OCI-LY3 (cell line): ENCODE measurements around the gene PCSK4.

Experiments used
- CTCF ChIP-seq: fragments of 200-600, 300-600 bp; sonication (generic); IDR thresholded peaks from 2 replicates; pipeline ENCODE4 v1.5.1; 2014; ENCODE audit warnings: antibody characterized with exemption, low read length, low read depth
- EZH2phosphoT487 ChIP-seq: fragments of 200-600 bp; shearing (Covaris generic); IDR thresholded peaks from 2 replicates; pipeline ENCODE4 v1.6.1; 2018; ENCODE audit warnings: antibody characterized with exemption, mixed run types, low read depth

- no peak for TF ChIP-seq CTCF
- TF ChIP-seq EZH2phosphoT487: no peak
Observed at GRCh38 chr19:1487576-1488281, 2.4 kb downstream of the PCSK4 start.
